ENCODE data around the gene RTL1. TPM values are rescaled to one million over a fixed set of nuclear protein-coding genes. Genes with fewer than 3 reads are reported as not detected.

Gene RTL1
- total and polyA plus RNA-seq, 2 of the 8 experiments (the other 6 are each of a cell fraction or from before 2014, with no cell fraction given), result not detected

DNA sequence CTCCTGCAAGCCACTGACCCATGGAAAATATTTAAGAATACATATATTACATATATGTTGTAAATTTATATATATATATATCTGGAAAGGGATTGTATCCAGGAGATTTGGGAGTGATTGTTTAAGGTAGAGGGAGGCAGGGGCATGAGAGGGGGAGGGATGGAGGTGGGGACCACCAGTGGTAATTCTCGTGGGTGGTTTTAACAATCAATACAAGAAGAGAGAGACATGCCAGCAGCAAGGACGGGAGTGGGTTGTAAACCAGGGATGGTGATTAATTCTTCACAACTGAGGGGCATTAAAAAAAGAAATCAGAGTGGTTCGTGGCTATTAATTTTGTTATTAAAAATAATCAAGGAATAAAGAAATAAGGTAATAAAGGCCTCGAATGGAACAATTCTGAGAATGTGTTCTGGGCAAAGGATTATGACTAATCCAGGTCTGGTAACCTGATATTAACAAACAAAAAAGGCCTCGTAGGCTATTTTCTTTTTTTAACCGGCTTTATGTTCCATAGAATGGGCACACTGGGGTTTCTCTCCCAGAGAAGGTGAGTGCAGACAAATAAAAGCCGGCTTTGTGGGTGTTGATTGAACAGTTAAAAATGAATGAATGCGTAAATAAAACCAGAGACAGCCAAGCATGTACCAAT lies 8.3 kb upstream of the RTL1 start:
- Histone ChIP-seq H4K8ac (ENCODE audit: extremely low read depth, insufficient read depth, low read length) (no peak overlapping the region), H2AK5ac (ENCODE audit: low read depth, low read length) (no peak overlapping the region), H3K18ac (ENCODE audit: extremely low read depth, low read length) (no peak overlapping the region), H3K4me2 (ENCODE audit: insufficient read depth in 1 of 2, low read depth in 2 of 2, low read length in 2 of 2) (no peak overlapping the region), H3K4me3 (ENCODE audit: extremely low read depth in 1 of 4, insufficient read depth in 2 of 4, low read depth in 3 of 4, low read length in 4 of 4) (no peak overlapping the region), H3K4ac (replicated peaks; ENCODE audit: insufficient read length, low read depth, low read length) (no peak overlapping the region), H4K5ac (ENCODE audit: insufficient read length, low read depth, low read length) (no peak overlapping the region), H2AFZ (ENCODE audit: low read length) (no peak overlapping the region), H3K56ac (replicated peaks; ENCODE audit: insufficient read length, low read depth, low read length) (no peak overlapping the region), H2BK20ac (ENCODE audit: low read length) (no peak overlapping the region), H3K79me2 (ENCODE audit: control insufficient read depth in 1 of 2, insufficient read depth in 2 of 2, low read length in 2 of 2) (no peaks in the 10 kb centered on the region), H3K36me3 (ENCODE audit: control insufficient read depth in 2 of 4, insufficient read depth in 4 of 4, low read length in 3 of 4) (no peaks in the 10 kb centered on the region), H3K79me1 (ENCODE audit: low read depth, low read length) (no peaks in the 10 kb centered on the region), H2BK15ac (ENCODE audit: low read length) (no peak overlapping the region), H3K27ac (ENCODE audit: low read depth, low read length) (no peak overlapping the region), H4K91ac (replicated peaks; ENCODE audit: insufficient read length, low read length) (no peak overlapping the region), H3K14ac (ENCODE audit: insufficient read length) (no peak overlapping the region), H3K9ac (replicated peaks in 1 of 4; ENCODE audit: extremely low read depth in 1 of 4, low read depth in 3 of 4, low read length in 3 of 4) (no peak overlapping the region), H2BK5ac (ENCODE audit: low read depth, low read length) (no peak overlapping the region), H3K9me3 (ENCODE audit: insufficient read depth in 2 of 2, low read depth in 1 of 2, low read length in 1 of 2) (no peaks in the 10 kb centered on the region), H3K4me1 (replicated peaks in 1 of 4; ENCODE audit: control insufficient read depth in 3 of 4, insufficient read depth in 4 of 4, low read length in 3 of 4) (no peaks in the 10 kb centered on the region), H2BK12ac (ENCODE audit: low read depth, low read length) (no peak overlapping the region), H3K23me2 (ENCODE audit: low read depth, low read length) (no peaks in the 10 kb centered on the region), H3K23ac (ENCODE audit: insufficient read length) (no peak overlapping the region), H2BK120ac (replicated peaks; ENCODE audit: low read depth, low read length) (no peak overlapping the region), H4K20me1 (replicated peaks in 1 of 2; ENCODE audit: control insufficient read depth in 1 of 2, insufficient read depth in 2 of 2, low read length in 2 of 2) (no peaks in the 10 kb centered on the region), H3K27me3 (replicated peaks in 1 of 4; ENCODE audit: control insufficient read depth in 3 of 4, extremely low read depth in 1 of 4, insufficient read depth in 3 of 4, low read length in 3 of 4) (no peaks in the 10 kb centered on the region; a peak in 1 of 7 replicates)
- ChIA-PET CTCF (ENCODE audit: partially characterized antibody) (interaction anchor here (0.9 to 1.2 kb wide), 3 partner anchors 61 to 327 kb away, joined by 3 to 4 read pairs (median 3); no protein-coding TSS in a partner anchor), POLR2A (ENCODE audit: partially characterized antibody) (no interaction called here)
- 82% methylated on average over 8 of the region's 8 CpGs; no CpG with 5 or more reads in 1 of the 2 experiments for WGBS, 2 experiments (ENCODE audit: extremely low coverage in 1 of 2, insufficient coverage in 1 of 2, insufficient read length in 1 of 2, insufficient replicate concordance in 2 of 2, low coverage in 1 of 2, low lambda C conversion rate in 2 of 2, missing lambda C conversion rate in 1 of 2)
- DNase-seq (ENCODE audit: low read depth in 1 of 2, low spot score in 2 of 2) (no peak), FAIRE-seq (no peak)
- no peak for TF ChIP-seq KDM4A (IDR thresholded peaks at IDR 0.05; ENCODE audit: low read depth, low read length, severe bottlenecking)

Measured in H1 (cell line).